ENCODE results near the gene TEAD3.

The TEAD3 gene

DNA sequence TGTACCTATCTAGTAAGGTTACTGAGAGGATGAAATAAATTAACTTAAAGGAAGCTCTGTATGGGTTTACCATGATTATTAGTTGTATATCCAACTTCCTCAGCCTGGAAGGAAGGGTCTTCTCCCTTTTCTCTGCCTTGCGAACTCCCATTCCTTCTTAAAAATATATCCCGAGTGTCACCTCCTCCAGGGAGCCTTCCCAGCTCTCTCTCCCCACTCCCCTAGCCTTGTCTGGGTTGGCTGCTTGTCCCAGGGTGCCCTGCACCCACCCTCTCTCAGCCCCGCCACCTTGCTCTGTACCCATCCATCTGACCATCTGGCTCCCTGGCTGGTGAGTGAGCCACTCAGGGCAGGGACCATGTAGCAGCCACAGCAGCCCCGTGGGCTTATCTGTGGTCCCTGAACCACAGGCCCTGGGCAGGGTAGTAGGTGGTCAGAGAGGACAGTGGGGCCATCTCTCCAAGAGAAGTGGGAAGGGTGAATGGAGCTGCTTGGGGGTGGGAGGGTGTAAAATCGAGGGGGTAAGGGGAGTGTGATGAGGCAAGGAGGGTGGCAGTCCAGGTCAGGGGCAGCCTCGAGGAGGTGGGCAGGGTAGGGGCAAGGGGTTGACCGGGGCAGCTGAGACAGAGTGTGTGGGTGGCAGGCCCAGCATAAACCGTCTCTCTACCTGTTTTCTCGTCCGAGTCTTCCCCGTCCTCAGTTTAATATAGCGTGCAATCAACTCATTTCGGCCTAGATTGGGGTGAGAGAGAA lies 12.8 kb downstream of the TEAD3 start:
- H3K27me3 ChIP-seq (ENCODE audit: control insufficient read depth in 1 of 2, insufficient read depth in 2 of 2, low read length in 2 of 2) = no peaks in the 10 kb centered on the region
- peak overlapping the region in 1 of 2 donors; percentile 4 for H3K9ac ChIP-seq (ENCODE audit: low read length in 2 of 2)
- H3K36me3 ChIP-seq (ENCODE audit: control insufficient read depth in 2 of 2, insufficient read depth in 2 of 2, low read length in 2 of 2) = peaks cover 33% of the 10 kb centered on the region in 2 donors
- peak overlapping the region; percentile 100 for H3K27ac ChIP-seq (ENCODE audit: low read length)
- no peak overlapping the region for H3K4me3 ChIP-seq (ENCODE audit: low read length in 2 of 2)
- H3K9me3 ChIP-seq (ENCODE audit: control insufficient read depth in 2 of 2, low read length in 2 of 2) = no peaks in the 10 kb centered on the region
- H3K4me1 ChIP-seq (ENCODE audit: control insufficient read depth, insufficient read depth, low read length) = peaks cover 73% of the 10 kb centered on the region

DNA sequence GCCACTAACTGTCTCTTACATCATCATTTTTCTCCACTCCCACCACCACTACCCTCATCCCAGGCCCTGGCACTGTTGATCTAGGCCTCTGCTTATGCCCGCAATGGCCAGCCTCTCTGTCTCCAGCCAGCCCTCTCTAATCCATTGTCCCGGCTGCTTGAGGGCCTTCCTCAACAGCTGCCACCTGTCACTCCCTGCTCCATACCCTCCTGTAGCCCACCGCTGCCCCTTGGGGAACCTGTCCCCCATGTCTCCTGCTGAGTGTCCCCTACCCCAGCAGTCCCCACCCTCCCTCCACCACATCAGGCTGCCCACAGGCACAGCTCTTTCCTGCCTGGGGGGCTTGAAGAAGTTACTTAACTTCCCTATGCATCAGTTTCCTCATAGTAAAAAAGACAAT lies 13.4 kb downstream of the TEAD3 start:
- no peaks in the 10 kb centered on the region for H3K9me3 ChIP-seq (ENCODE audit: control insufficient read depth in 2 of 2, low read length in 2 of 2)
- peak overlapping the region; percentile 100 for H3K27ac ChIP-seq (ENCODE audit: low read length)
- H3K4me1 ChIP-seq (ENCODE audit: control insufficient read depth, insufficient read depth, low read length) = peaks cover 68% of the 10 kb centered on the region
- H3K27me3 ChIP-seq (ENCODE audit: control insufficient read depth in 1 of 2, insufficient read depth in 2 of 2, low read length in 2 of 2) = no peaks in the 10 kb centered on the region
- no peak overlapping the region for H3K9ac ChIP-seq (ENCODE audit: low read length in 2 of 2)
- H3K36me3 ChIP-seq (ENCODE audit: control insufficient read depth in 2 of 2, insufficient read depth in 2 of 2, low read length in 2 of 2) = peaks cover 34 to 35% of the 10 kb centered on the region in 2 donors
- H3K4me3 ChIP-seq (ENCODE audit: low read length in 2 of 2) = no peak overlapping the region

DNA sequence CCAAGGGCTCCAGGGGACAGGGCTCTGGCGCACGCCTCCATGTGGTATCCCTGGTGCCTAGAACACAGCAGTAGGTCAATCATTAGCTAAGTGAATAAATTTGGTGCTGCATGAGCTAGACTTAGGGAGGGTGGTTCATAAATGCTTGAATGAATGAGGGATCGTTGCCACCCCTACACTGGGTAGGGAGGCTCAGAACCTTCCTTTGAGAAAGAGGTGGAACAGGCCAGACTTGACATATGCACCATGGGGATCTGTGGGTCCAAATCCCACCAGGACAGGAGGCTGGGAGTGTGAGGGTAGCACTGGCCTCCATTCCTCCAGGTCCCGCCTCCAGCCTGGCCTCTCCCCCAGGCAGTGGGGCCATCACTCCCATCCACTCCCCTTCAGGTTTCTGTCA lies 13.8 kb downstream of the TEAD3 start:
- Histone ChIP-seq H3K4me3 (ENCODE audit: low read length in 2 of 2) (no peak overlapping the region), H3K36me3 (ENCODE audit: control insufficient read depth in 2 of 2, insufficient read depth in 2 of 2, low read length in 2 of 2) (peaks cover 38 to 39% of the 10 kb centered on the region in 2 donors), H3K4me1 (ENCODE audit: control insufficient read depth, insufficient read depth, low read length) (peaks cover 64% of the 10 kb centered on the region), H3K27ac (ENCODE audit: low read length) (peak overlapping the region; percentile 100), H3K27me3 (ENCODE audit: control insufficient read depth in 1 of 2, insufficient read depth in 2 of 2, low read length in 2 of 2) (no peaks in the 10 kb centered on the region), H3K9me3 (ENCODE audit: control insufficient read depth in 2 of 2, low read length in 2 of 2) (no peaks in the 10 kb centered on the region), H3K9ac (ENCODE audit: low read length in 2 of 2) (peak overlapping the region in 1 of 2 donors; percentile 51)

DNA sequence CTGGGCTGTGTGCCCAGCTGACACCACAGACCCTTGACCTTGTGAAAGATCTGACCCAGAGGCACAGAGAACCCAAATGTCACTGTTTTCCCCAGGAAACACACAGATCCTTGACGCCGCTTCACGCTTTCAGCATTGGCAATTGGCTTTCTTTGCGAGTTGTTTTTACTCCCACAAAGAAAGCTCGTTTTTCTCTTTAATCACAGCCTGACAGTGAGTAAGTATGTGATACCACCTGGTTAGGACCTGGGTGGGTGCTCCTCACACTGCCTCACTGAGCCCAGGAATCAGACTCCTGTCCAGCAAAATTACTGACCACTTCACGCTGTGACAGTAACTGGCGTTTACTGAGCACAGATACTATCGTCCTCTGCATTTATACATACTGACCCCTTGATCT lies 15.7 kb downstream of the TEAD3 start:
- H3K9ac ChIP-seq (ENCODE audit: low read length in 2 of 2) = no peak overlapping the region
- no peaks in the 10 kb centered on the region for H3K27me3 ChIP-seq (ENCODE audit: control insufficient read depth in 1 of 2, insufficient read depth in 2 of 2, low read length in 2 of 2)
- H3K27ac ChIP-seq (ENCODE audit: low read length) = peak overlapping the region; percentile 100
- H3K9me3 ChIP-seq (ENCODE audit: control insufficient read depth in 2 of 2, low read length in 2 of 2) = no peaks in the 10 kb centered on the region
- H3K4me1 ChIP-seq (ENCODE audit: control insufficient read depth, insufficient read depth, low read length) = peaks cover 46% of the 10 kb centered on the region
- no peak overlapping the region for H3K4me3 ChIP-seq (ENCODE audit: low read length in 2 of 2)
- H3K36me3 ChIP-seq (ENCODE audit: control insufficient read depth in 2 of 2, insufficient read depth in 2 of 2, low read length in 2 of 2) = peaks cover 47 to 48% of the 10 kb centered on the region in 2 donors

DNA sequence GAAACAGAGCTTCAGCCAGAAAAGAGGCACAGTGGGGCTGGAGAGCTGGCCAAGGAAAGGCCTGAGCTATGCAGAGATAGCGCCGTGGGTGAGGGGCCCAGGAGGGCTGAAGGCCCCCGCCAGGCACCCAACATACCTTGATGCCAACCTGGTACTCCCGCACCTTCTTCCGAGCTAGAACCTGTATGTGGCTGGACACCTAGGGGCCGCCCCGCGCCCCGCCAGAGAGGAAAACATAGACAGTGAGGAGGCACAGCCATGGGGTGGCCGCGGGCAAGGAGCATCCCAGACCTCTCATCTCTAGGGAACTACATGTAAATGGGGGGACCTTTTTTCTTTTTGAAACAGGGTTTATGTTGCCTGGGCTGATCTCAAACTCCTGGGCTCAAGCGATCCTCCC lies 16.7 kb downstream of the TEAD3 start:
- peak overlapping the region; percentile 100 for H3K27ac ChIP-seq (ENCODE audit: low read length)
- H3K4me1 ChIP-seq (ENCODE audit: control insufficient read depth, insufficient read depth, low read length) = peaks cover 35% of the 10 kb centered on the region
- no peaks in the 10 kb centered on the region for H3K27me3 ChIP-seq (ENCODE audit: control insufficient read depth in 1 of 2, insufficient read depth in 2 of 2, low read length in 2 of 2)
- H3K9me3 ChIP-seq (ENCODE audit: control insufficient read depth in 2 of 2, low read length in 2 of 2) = no peaks in the 10 kb centered on the region
- no peak overlapping the region for H3K9ac ChIP-seq (ENCODE audit: low read length in 2 of 2)
- no peak overlapping the region for H3K4me3 ChIP-seq (ENCODE audit: low read length in 2 of 2)
- H3K36me3 ChIP-seq (ENCODE audit: control insufficient read depth in 2 of 2, insufficient read depth in 2 of 2, low read length in 2 of 2) = peaks cover 48 to 57% of the 10 kb centered on the region in 2 donors

DNA sequence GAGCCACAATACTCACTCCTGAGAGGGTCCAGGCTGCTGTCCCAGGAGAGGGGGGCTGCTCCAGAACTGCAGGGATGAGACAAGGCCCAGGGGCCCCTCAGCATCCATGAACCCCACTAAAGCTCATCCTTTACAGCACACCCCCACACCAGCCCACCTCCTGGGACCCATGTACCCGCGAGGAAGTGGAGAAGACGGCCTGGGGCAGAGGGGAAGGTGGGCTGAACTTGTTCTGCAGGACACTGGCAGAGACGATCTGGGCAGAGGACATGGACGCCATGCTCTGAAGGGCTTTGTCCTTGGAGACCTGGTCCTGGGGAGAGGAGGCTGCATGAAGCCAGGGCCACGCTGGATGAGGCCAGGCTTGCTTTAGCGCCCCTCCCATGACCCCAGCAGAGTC lies 18.6 kb downstream of the TEAD3 start:
- Histone ChIP-seq H3K9ac (ENCODE audit: low read length in 2 of 2) (no peak overlapping the region), H3K4me3 (ENCODE audit: low read length in 2 of 2) (no peak overlapping the region), H3K36me3 (ENCODE audit: control insufficient read depth in 2 of 2, insufficient read depth in 2 of 2, low read length in 2 of 2) (peaks cover 46 to 65% of the 10 kb centered on the region in 2 donors), H3K4me1 (ENCODE audit: control insufficient read depth, insufficient read depth, low read length) (peaks cover 20% of the 10 kb centered on the region), H3K27me3 (ENCODE audit: control insufficient read depth in 1 of 2, insufficient read depth in 2 of 2, low read length in 2 of 2) (no peaks in the 10 kb centered on the region), H3K27ac (ENCODE audit: low read length) (no peak overlapping the region), H3K9me3 (ENCODE audit: control insufficient read depth in 2 of 2, low read length in 2 of 2) (no peaks in the 10 kb centered on the region)

DNA sequence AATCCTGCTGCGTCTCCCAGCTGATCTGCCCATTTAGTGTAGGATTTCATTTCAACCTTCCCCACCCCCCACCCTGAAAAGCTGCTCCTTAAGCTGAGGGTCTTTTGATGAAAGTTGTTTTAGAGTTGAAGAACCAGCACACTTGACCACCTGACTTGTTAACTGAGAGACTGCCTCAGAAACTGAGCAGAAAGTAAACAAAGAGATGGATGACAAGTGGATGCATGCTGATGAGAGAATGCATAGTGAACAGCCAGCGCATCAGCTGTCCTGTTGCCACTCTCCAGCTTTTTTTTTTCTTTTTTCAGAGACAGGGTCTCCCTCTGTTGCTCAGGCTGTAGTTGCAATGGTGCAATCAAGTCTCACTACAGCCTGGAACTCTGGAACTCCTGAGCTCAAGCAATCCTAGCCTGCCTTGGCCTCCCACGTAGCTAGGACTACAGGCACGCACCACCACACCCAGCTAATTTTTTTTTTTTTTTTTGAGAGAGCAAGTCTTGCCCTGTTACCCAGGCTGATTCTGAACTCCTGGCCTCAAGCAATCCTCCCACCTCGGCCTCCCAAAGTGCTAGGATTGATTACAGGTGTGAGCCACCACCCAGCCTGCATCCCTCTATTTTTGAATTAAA lies 19.2 kb downstream of the TEAD3 start:
- Histone ChIP-seq H3K9ac (ENCODE audit: low read length in 2 of 2) (no peak overlapping the region), H3K9me3 (ENCODE audit: control insufficient read depth in 2 of 2, low read length in 2 of 2) (no peaks in the 10 kb centered on the region), H3K27me3 (ENCODE audit: control insufficient read depth in 1 of 2, insufficient read depth in 2 of 2, low read length in 2 of 2) (no peaks in the 10 kb centered on the region), H3K4me1 (ENCODE audit: control insufficient read depth, insufficient read depth, low read length) (peaks cover 19% of the 10 kb centered on the region), H3K4me3 (ENCODE audit: low read length in 2 of 2) (no peak overlapping the region), H3K36me3 (ENCODE audit: control insufficient read depth in 2 of 2, insufficient read depth in 2 of 2, low read length in 2 of 2) (peaks cover 49 to 63% of the 10 kb centered on the region in 2 donors), H3K27ac (ENCODE audit: low read length) (no peak overlapping the region)

DNA sequence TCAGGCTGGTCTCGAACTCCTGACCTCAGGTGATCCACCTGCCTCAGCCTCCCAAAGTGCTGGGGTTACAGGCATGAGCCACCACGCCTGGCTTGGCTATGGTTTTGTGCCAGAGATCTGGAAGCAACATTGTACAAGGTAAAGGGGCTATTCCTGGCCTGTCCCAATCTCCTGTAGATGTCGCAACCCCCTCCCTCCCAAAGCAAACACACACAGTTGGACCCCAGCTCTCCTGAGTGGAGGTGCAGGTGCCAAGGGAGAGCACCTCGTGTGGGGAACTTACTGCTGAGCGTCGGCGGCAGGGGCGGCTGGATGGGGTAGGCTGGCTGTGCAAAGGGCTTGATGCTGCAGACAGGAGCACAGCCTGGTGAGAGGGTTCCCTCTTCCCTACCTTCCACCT lies 19.9 kb downstream of the TEAD3 start:
- Histone ChIP-seq H3K9me3 (ENCODE audit: control insufficient read depth in 2 of 2, low read length in 2 of 2) (no peaks in the 10 kb centered on the region), H3K36me3 (ENCODE audit: control insufficient read depth in 2 of 2, insufficient read depth in 2 of 2, low read length in 2 of 2) (peaks cover 54 to 64% of the 10 kb centered on the region in 2 donors), H3K9ac (ENCODE audit: low read length in 2 of 2) (no peak overlapping the region), H3K4me3 (ENCODE audit: low read length in 2 of 2) (no peak overlapping the region), H3K27me3 (ENCODE audit: control insufficient read depth in 1 of 2, insufficient read depth in 2 of 2, low read length in 2 of 2) (no peaks in the 10 kb centered on the region), H3K27ac (ENCODE audit: low read length) (no peak overlapping the region), H3K4me1 (ENCODE audit: control insufficient read depth, insufficient read depth, low read length) (peaks cover 18% of the 10 kb centered on the region)

DNA sequence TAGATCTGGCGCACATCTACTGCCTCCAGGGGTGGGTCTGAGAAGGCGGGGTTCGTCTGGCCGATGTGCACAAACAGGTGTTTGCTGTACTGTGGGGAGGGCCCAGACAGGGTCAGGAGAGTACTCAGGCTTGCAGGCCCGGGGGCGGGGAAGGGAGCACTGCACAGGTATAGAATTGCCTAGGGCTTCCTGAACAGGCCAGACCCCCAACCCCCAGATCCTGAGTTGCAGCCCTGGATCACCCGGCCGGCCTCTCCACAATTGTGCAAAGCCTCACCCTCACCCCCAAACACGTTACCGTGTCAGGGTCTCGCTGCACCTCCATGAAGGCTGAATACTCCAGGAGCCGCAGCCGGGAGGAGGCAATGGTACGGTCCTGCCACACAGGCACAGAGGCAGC lies 20.9 kb downstream of the TEAD3 start:
- no peak overlapping the region for H3K4me3 ChIP-seq (ENCODE audit: low read length in 2 of 2)
- peak overlapping the region; percentile 18 for H3K27ac ChIP-seq (ENCODE audit: low read length)
- peaks cover 52 to 64% of the 10 kb centered on the region in 2 donors for H3K36me3 ChIP-seq (ENCODE audit: control insufficient read depth in 2 of 2, insufficient read depth in 2 of 2, low read length in 2 of 2)
- no peak overlapping the region for H3K9ac ChIP-seq (ENCODE audit: low read length in 2 of 2)
- H3K27me3 ChIP-seq (ENCODE audit: control insufficient read depth in 1 of 2, insufficient read depth in 2 of 2, low read length in 2 of 2) = no peaks in the 10 kb centered on the region
- peaks cover 24% of the 10 kb centered on the region for H3K4me1 ChIP-seq (ENCODE audit: control insufficient read depth, insufficient read depth, low read length)
- H3K9me3 ChIP-seq (ENCODE audit: control insufficient read depth in 2 of 2, low read length in 2 of 2) = no peaks in the 10 kb centered on the region

DNA sequence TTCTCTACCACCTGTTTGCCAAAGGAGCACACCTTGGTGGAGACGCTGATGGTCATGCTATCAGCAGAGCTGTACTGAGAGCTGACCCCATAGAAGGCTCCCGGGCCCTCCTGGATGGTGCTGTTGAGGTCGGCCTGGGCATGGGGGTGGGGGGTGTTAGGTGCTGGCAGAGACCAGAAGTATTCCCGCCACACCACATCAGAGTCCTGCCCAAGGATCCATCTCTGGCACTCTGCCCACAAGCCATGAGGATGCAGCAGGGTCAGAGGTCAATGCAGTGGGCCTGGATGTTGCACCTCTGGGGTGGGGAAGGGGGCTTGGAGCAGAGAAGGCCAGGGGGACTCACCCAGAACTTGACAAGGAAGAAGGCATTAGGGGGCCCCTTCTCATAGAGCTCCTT lies 21.3 kb downstream of the TEAD3 start:
- Histone ChIP-seq H3K4me3 (ENCODE audit: low read length in 2 of 2) (no peak overlapping the region), H3K4me1 (ENCODE audit: control insufficient read depth, insufficient read depth, low read length) (peaks cover 23% of the 10 kb centered on the region), H3K36me3 (ENCODE audit: control insufficient read depth in 2 of 2, insufficient read depth in 2 of 2, low read length in 2 of 2) (peaks cover 51 to 63% of the 10 kb centered on the region in 2 donors), H3K27ac (ENCODE audit: low read length) (peak overlapping the region; percentile 18), H3K9me3 (ENCODE audit: control insufficient read depth in 2 of 2, low read length in 2 of 2) (no peaks in the 10 kb centered on the region), H3K27me3 (ENCODE audit: control insufficient read depth in 1 of 2, insufficient read depth in 2 of 2, low read length in 2 of 2) (no peaks in the 10 kb centered on the region), H3K9ac (ENCODE audit: low read length in 2 of 2) (no peak overlapping the region)

Measured in stomach smooth muscle (tissue), 2 donors.